Neural progenitor cell (in vitro differentiated cells): ENCODE data around the gene POU2F2. TPM values are rescaled to one million over a fixed set of nuclear protein-coding genes. Genes with fewer than 3 reads are reported as not detected.

Source experiments
- DNase-seq: peaks from one replicate; pipeline ENCODE4 v3.0.0-alpha.2; 2016; ENCODE audit warnings: low spot score
- H2AFZ ChIP-seq: fragments of 200-600 bp; sonication (generic); replicated peaks from 2 replicates; pipeline ENCODE4 v1.6.1; 2016; ENCODE audit warnings: antibody characterized with exemption
- H3F3A ChIP-seq: fragments of 200-600 bp; sonication (generic); 2 replicates; pipeline ENCODE4 v1.6.1; 2016; ENCODE audit warnings: antibody characterized with exemption, low read depth
- H3K27ac ChIP-seq: fragments of 200-600 bp; sonication (generic); 2 replicates; pipeline ENCODE4 v1.5.1; 2016; ENCODE audit warnings: mild to moderate bottlenecking
- H3K27me3 ChIP-seq: fragments of 200-600 bp; sonication (generic); 2 replicates; pipeline ENCODE4 v1.6.1; 2016; ENCODE audit warnings: mild to moderate bottlenecking, moderate library complexity
- H3K36me3 ChIP-seq: fragments of 200-600 bp; sonication (generic); 2 replicates; pipeline ENCODE4 v1.5.1; 2016
- H3K4me1 ChIP-seq: fragments of 200-600 bp; sonication (generic); 2 replicates; pipeline ENCODE4 v1.6.1; 2016; ENCODE audit warnings: mixed run types
- H3K4me2 ChIP-seq: fragments of 200-600 bp; sonication (generic); 2 replicates; pipeline ENCODE4 v1.6.1; 2016
- H3K4me3 ChIP-seq: fragments of 200-600 bp; sonication (generic); 2 replicates; pipeline ENCODE4 v1.5.1; 2016
- H3K79me2 ChIP-seq: fragments of 200-600 bp; sonication (generic); 2 replicates; pipeline ENCODE4 v1.6.1; 2016; ENCODE audit warnings: low read depth
- H3K9ac ChIP-seq: fragments of 200-600 bp; sonication (generic); 2 replicates; pipeline ENCODE4 v1.6.1; 2016
- H3K9me3 ChIP-seq: fragments of 200-600 bp; sonication (generic); 2 replicates; pipeline ENCODE4 v1.5.1; 2016; ENCODE audit warnings: low read depth
- H4K20me1 ChIP-seq: fragments of 200-600 bp; sonication (generic); 2 replicates; pipeline ENCODE4 v1.6.1; 2016; ENCODE audit warnings: low read depth
- H3K27ac Mint-ChIP-seq: 3 replicates; pipeline ENCODE4 v1.8.0; 2021; ENCODE audit warnings: mixed read lengths
- H3K27me3 Mint-ChIP-seq: 2 replicates; pipeline ENCODE4 v1.8.0; 2022; ENCODE audit warnings: low read depth, mild to moderate bottlenecking, inconsistent platforms, moderate library complexity, mixed read lengths; ENCODE audit not compliant: insufficient read depth
- H3K36me3 Mint-ChIP-seq: 3 replicates; pipeline ENCODE4 v1.8.0; 2021; ENCODE audit warnings: mixed read lengths
- H3K4me1 Mint-ChIP-seq: 3 replicates; pipeline ENCODE4 v1.8.0; 2021; ENCODE audit warnings: mixed read lengths
- H3K4me3 Mint-ChIP-seq: 3 replicates; pipeline ENCODE4 v1.8.0; 2021; ENCODE audit warnings: mild to moderate bottlenecking, moderate library complexity, mixed read lengths
- H3K9me3 Mint-ChIP-seq: 3 replicates; pipeline ENCODE4 v1.8.0; 2020; ENCODE audit warnings: mixed read lengths
- EZH2 ChIP-seq: fragments of 200-600 bp; sonication (generic); IDR thresholded peaks from 2 replicates; pipeline ENCODE4 v1.6.1; 2017; ENCODE audit warnings: antibody characterized with exemption, mild to moderate bottlenecking, moderate library complexity
- EZH2phosphoT487 ChIP-seq: fragments of 200-600 bp; sonication (generic); IDR thresholded peaks from 2 replicates; pipeline ENCODE4 v1.6.1; 2017; ENCODE audit warnings: antibody characterized with exemption
- total RNA-seq: library from RNA; depleted of rRNA; stranded (reverse); fragments of >200 nt; gene quantifications from 2 replicates; pipeline ENCODE4 v1.2.3, GENCODE V29; 2015; ENCODE audit warnings: low replicate concordance
- TF ChIP-seq, protein P1 (sequence below): fragments of 200-600 bp; sonication (generic); IDR thresholded peaks from 2 replicates; pipeline ENCODE4 v1.5.1; 2017; ENCODE audit warnings: antibody characterized with exemption, mild to moderate bottlenecking

POU2F2 gene
- total RNA-seq, 1 donor from 2014 or later, result 0.69 TPM

DNA sequence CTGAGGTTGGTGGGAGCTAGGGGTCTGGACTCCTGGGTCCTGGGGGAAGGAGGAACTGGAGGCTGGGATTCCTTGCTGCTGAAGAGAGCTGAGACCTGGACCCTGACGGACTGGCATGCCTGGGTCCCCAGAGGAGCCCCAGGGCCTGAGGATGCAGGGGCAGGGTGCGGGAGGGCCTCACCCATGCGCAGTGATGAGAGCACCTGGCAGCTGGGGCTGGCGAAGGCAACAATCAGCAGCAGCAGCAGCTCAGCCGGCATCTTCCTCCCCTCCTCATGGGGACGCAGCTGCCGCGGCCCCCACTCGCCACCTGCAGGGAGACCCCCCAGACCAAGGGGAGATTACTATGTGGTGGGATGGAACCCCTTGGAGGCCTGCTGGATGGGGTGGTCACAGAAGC, 66.7 kb downstream of the POU2F2 start:
- Mint-ChIP-seq H3K36me3 (peaks cover 6% of the 10 kb centered on the region), H3K27me3 (peaks cover 3% of the 10 kb centered on the region), H3K27ac (no peak overlapping the region), H3K4me3 (no peak overlapping the region), H3K9me3 (no peaks in the 10 kb centered on the region), H3K4me1 (peaks cover 3% of the 10 kb centered on the region)
- no peaks in the 10 kb centered on the region for H3K9me3 ChIP-seq
- peaks cover 7% of the 10 kb centered on the region for H3F3A ChIP-seq
- TF ChIP-seq EZH2phosphoT487 (no peak), EZH2 (no peak)
- peaks cover 16% of the 10 kb centered on the region for H3K4me1 ChIP-seq
- H3K36me3 ChIP-seq, result no peaks in the 10 kb centered on the region
- no peak for DNase-seq
- H3K79me2 ChIP-seq, result peaks cover 38% of the 10 kb centered on the region
- H3K27me3 ChIP-seq, result no peaks in the 10 kb centered on the region
- no peak overlapping the region for H3K4me3 ChIP-seq
- no peak overlapping the region for H2AFZ ChIP-seq
- H4K20me1 ChIP-seq, result peaks cover 35% of the 10 kb centered on the region
- H3K27ac ChIP-seq, result no peak overlapping the region
- H3K9ac ChIP-seq, result no peak overlapping the region
- no peak overlapping the region for H3K4me2 ChIP-seq

DNA sequence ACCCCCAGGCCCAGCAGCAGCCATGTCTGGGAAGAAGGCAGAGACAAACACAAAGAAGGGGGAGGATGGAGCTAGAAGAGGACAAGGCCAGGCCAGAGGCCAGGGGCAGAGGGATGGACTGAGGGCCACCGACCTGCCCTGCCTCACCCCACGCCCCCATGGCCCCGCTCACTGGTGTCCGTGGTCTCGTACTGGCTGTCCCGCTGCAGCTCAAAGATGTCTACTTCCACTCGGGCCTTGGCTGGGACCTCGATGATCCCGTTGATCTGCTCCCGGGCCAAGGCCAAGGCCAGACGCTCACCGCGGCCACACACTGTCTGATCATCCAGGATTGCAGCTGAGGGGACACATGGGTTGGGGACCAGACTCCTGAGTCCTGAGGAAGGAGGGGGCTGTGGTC, 67.2 kb downstream of the POU2F2 start:
- H3K9ac ChIP-seq, result no peak overlapping the region
- H4K20me1 ChIP-seq, result peaks cover 35% of the 10 kb centered on the region
- H3K36me3 Mint-ChIP-seq, result peaks cover 6% of the 10 kb centered on the region
- peaks cover 7% of the 10 kb centered on the region for H3F3A ChIP-seq
- H3K9me3 Mint-ChIP-seq, result no peaks in the 10 kb centered on the region
- H3K4me1 ChIP-seq, result peaks cover 12% of the 10 kb centered on the region
- peaks cover 3% of the 10 kb centered on the region for H3K27me3 Mint-ChIP-seq
- no peaks in the 10 kb centered on the region for H3K4me1 Mint-ChIP-seq
- no peak overlapping the region for H3K4me3 Mint-ChIP-seq
- H3K27ac ChIP-seq, result no peak overlapping the region
- H2AFZ ChIP-seq, result no peak overlapping the region
- TF ChIP-seq, protein P1, sequence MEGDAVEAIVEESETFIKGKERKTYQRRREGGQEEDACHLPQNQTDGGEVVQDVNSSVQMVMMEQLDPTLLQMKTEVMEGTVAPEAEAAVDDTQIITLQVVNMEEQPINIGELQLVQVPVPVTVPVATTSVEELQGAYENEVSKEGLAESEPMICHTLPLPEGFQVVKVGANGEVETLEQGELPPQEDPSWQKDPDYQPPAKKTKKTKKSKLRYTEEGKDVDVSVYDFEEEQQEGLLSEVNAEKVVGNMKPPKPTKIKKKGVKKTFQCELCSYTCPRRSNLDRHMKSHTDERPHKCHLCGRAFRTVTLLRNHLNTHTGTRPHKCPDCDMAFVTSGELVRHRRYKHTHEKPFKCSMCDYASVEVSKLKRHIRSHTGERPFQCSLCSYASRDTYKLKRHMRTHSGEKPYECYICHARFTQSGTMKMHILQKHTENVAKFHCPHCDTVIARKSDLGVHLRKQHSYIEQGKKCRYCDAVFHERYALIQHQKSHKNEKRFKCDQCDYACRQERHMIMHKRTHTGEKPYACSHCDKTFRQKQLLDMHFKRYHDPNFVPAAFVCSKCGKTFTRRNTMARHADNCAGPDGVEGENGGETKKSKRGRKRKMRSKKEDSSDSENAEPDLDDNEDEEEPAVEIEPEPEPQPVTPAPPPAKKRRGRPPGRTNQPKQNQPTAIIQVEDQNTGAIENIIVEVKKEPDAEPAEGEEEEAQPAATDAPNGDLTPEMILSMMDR, result no peak
- no peak for TF ChIP-seq EZH2
- no peak for TF ChIP-seq EZH2phosphoT487
- H3K27ac Mint-ChIP-seq, result no peak overlapping the region
- no peak overlapping the region for H3K4me3 ChIP-seq
- H3K36me3 ChIP-seq, result no peaks in the 10 kb centered on the region
- no peaks in the 10 kb centered on the region for H3K9me3 ChIP-seq
- DNase-seq, result no peak
- H3K79me2 ChIP-seq, result peaks cover 35% of the 10 kb centered on the region
- no peaks in the 10 kb centered on the region for H3K27me3 ChIP-seq
- H3K4me2 ChIP-seq, result no peak overlapping the region

DNA sequence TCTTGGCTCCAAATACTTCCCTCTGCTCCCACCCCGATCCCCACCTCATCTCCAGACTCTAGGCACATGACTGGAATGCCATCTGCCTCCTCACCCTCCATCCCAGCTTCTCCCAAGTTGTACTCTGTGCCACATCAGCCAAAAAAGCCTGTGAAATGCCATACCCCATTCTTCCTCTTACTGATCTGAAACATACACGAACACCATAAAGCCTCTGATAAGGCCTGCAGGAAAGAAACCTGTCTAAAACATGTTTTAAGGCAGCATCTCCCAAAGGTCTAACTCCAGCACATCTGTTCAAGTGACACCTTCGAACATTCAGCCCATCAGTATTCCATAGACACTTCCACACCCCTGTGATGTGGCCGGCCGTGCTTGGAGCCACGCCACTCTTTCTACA, 67.8 kb downstream of the POU2F2 start:
- Histone ChIP-seq H3K4me2 (no peak overlapping the region), H3K9ac (no peak overlapping the region), H2AFZ (no peak overlapping the region), H3F3A (peaks cover 7% of the 10 kb centered on the region), H3K4me1 (peaks cover 11% of the 10 kb centered on the region), H3K36me3 (no peaks in the 10 kb centered on the region), H3K27me3 (no peaks in the 10 kb centered on the region), H3K4me3 (no peak overlapping the region), H3K79me2 (peaks cover 29% of the 10 kb centered on the region), H4K20me1 (peaks cover 35% of the 10 kb centered on the region), H3K27ac (no peak overlapping the region), H3K9me3 (no peaks in the 10 kb centered on the region)
- Mint-ChIP-seq H3K9me3 (no peaks in the 10 kb centered on the region), H3K27me3 (peaks cover 3% of the 10 kb centered on the region), H3K4me1 (no peaks in the 10 kb centered on the region), H3K36me3 (peaks cover 8% of the 10 kb centered on the region), H3K4me3 (no peak overlapping the region), H3K27ac (no peak overlapping the region)
- no peak for DNase-seq
- TF ChIP-seq EZH2phosphoT487 (no peak), EZH2 (no peak)
- TF ChIP-seq, protein P1, result no peak

DNA sequence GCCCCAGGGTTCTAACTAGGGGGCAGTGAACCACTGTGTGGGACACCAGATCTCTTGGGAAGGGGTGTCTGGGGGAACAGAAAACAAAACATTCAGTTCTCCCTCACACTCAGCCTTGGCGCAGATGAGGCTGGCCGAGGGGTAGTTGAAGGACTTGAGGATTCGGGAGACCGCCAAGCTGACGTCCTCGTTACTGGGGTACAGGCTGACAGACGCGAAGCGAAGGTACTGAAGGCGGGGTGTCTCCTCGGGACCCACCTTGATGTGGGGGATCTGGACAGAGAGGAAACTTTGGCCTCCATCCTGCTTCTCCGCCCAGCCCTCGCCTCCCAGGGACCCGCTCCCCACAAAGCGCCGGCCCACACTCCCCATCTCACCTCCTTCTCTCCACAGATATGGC, 69.9 kb downstream of the POU2F2 start:
- no peaks in the 10 kb centered on the region for H3K9me3 Mint-ChIP-seq
- Histone ChIP-seq H3K9ac (no peak overlapping the region), H4K20me1 (peaks cover 21% of the 10 kb centered on the region), H3K4me1 (no peaks in the 10 kb centered on the region), H3K27me3 (no peaks in the 10 kb centered on the region), H3K4me2 (no peak overlapping the region), H2AFZ (no peak overlapping the region), H3K79me2 (peaks cover 8% of the 10 kb centered on the region), H3K9me3 (no peaks in the 10 kb centered on the region), H3K27ac (no peak overlapping the region), H3K4me3 (no peak overlapping the region), H3F3A (no peaks in the 10 kb centered on the region), H3K36me3 (no peaks in the 10 kb centered on the region)
- no peak overlapping the region for H3K27ac Mint-ChIP-seq
- H3K27me3 Mint-ChIP-seq, result peaks cover 3% of the 10 kb centered on the region
- H3K4me1 Mint-ChIP-seq, result no peaks in the 10 kb centered on the region
- DNase-seq, result no peak
- peaks cover 8% of the 10 kb centered on the region for H3K36me3 Mint-ChIP-seq
- TF ChIP-seq EZH2 (no peak), EZH2phosphoT487 (no peak)
- TF ChIP-seq, protein P1, result no peak
- H3K4me3 Mint-ChIP-seq, result no peak overlapping the region
